Measurements from ENCODE around the gene ABCB10. TPM values are rescaled to one million over a fixed set of nuclear protein-coding genes. Genes with fewer than 3 reads are reported as not detected.

The ABCB10 gene
- total RNA-seq, 1 donor from 2014 or later = 36.8 TPM

DNA sequence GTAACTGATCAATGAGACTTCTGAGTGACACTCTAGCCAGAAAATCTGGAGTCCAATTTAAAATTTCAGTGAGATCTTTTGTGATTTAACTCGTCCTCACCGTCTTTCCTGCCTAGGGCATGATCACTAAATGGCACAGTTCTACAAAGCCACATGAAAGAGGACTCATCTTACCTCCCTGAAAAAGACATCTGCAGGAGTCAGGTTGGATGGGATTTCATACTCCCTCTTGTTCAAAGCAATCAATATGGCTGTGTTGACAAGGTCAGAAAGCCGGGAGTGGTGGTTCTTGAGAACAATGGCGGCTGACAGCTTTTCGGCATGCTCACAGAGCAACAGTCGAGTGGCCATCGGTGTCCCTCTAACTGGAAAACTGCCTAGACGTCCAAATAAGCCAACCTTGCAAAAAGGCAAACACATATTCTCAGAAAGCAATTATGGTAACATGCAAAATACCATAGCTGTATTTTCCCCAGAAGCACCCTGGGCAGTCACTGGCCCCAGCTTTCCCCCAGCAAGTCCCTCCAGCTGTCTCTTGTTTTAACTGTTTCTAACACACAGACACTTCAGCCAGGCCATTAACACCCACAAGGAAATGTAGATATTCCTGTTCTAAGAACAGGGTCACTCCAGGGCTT lies 88.0 kb downstream of the ABCB10 start:
- no peak for DNase-seq

DNA sequence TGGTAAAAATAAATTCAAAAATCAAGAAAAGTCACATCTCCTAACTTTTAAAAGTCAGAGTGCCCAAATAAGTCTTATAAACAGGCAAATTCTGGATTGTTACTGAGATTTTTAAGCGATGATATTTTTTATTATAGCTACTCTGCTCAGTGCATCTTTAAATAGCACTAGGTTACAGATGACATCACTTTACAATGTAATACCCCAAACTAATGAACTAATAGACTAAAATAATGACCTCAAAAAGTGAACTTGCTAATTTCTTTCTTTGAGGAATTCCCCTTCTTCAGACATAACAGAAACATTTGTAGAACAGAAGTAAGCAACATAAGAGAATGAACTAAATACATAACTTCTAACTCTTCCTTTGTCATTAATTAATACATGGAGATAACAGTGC lies 91.6 kb downstream of the ABCB10 start:
- no peak for DNase-seq

Other genes with a start within 250 kb of the ABCB10 start
- 5.6 and 8.5 TPM in 2 replicates for gene CCSAP, start 215.7 kb downstream of the ABCB10 start, total RNA-seq
- gene ACTA1, start 124.6 kb downstream of the ABCB10 start, total RNA-seq = 0.17 TPM in 1 of 2 replicates, not detected in the other
- 40.0 and 50.0 TPM in 2 replicates for gene NUP133, start 50.4 kb downstream of the ABCB10 start, total RNA-seq
- gene TAF5L, start 67.4 kb upstream of the ABCB10 start, total RNA-seq = 28.2 and 33.6 TPM in 2 replicates
- gene URB2, start 67.5 kb upstream of the ABCB10 start, total RNA-seq = 12.4 and 15.9 TPM in 2 replicates